Hematopoietic multipotent progenitor cell treated with erythropoietin and hydrocortisone succinate and interleukin-3 and kit ligand, for 17 days (in vitro differentiated cells): Measurements from ENCODE around the gene STK26.
"Not testable (repeated sequence)": the region's sequence is repeated elsewhere in the genome, so short reads cannot be mapped to it uniquely, and the experiment has no call there.

Source experiments
- DNase-seq: peaks from one replicate; pipeline ENCODE4 v3.0.0-alpha.2; 2015; ENCODE audit warnings: low spot score

STK26 gene

GRCh38 chrX:132022967-132023895 lies at the start of gene STK26:
TSS of gene STK26 (plus strand) at chrX:132023302. CDS start at chrX:132023618, 316 bp downstream.
- peak; percentile 67 for DNase-seq

GRCh38 chrX:131975851-131976250 lies 47.3 kb upstream of the STK26 start:
- no peak for DNase-seq

- DNase-seq: no peak
Observed at GRCh38 chrX:131977619-131978018, 45.5 kb upstream of the STK26 start.

GRCh38 chrX:131979116-131979515 lies 44.0 kb upstream of the STK26 start:
- DNase-seq: no peak

GRCh38 chrX:131985526-131986049 lies 37.5 kb upstream of the STK26 start:
- DNase-seq: no peak

- DNase-seq: no peak
Observed at GRCh38 chrX:131987252-131987651, 35.9 kb upstream of the STK26 start.

- no peak for DNase-seq
Observed at GRCh38 chrX:131988236-131988635, 34.9 kb upstream of the STK26 start.

- no peak for DNase-seq
Observed at GRCh38 chrX:132001127-132001526, 22.0 kb upstream of the STK26 start.

- no peak for DNase-seq
Observed at GRCh38 chrX:132004728-132005127, 18.4 kb upstream of the STK26 start.

GRCh38 chrX:132009350-132009749 lies 13.8 kb upstream of the STK26 start:
- no peak for DNase-seq

- not testable (repeated sequence) for DNase-seq
Observed at GRCh38 chrX:132010213-132010612, 12.9 kb upstream of the STK26 start.

- DNase-seq: no peak
Observed at GRCh38 chrX:132015875-132016274, 7.2 kb upstream of the STK26 start.

- DNase-seq: no peak
Observed at GRCh38 chrX:132016628-132017430, 6.3 kb upstream of the STK26 start.

- DNase-seq: no peak
Observed at GRCh38 chrX:132017431-132018185, 5.5 kb upstream of the STK26 start.

- DNase-seq: peak; percentile 15
Observed at GRCh38 chrX:132022198-132022966, 720 bp upstream of the STK26 start.

- peak; percentile 16 for DNase-seq
Observed at GRCh38 chrX:132023896-132024386, 839 bp downstream of the STK26 start.

GRCh38 chrX:132025041-132025440 lies 1.9 kb downstream of the STK26 start:
- DNase-seq: no peak

GRCh38 chrX:132030264-132030663 lies 7.2 kb downstream of the STK26 start:
- DNase-seq: no peak

GRCh38 chrX:132031867-132032266 lies 8.8 kb downstream of the STK26 start:
- DNase-seq: no peak

GRCh38 chrX:132033166-132033565 lies 10.1 kb downstream of the STK26 start:
- no peak for DNase-seq

GRCh38 chrX:132034648-132035047 lies 11.5 kb downstream of the STK26 start:
- DNase-seq: no peak
